Measurements from ENCODE around the gene LTBP1. TPM values are rescaled to one million over a fixed set of nuclear protein-coding genes. Genes with fewer than 3 reads are reported as not detected.

The LTBP1 gene
- total and polyA plus RNA-seq, 9 donors: 13.5 to 117 (median 41.8) TPM

- 81 to 92% (median 82%) methylated on average over 4 of the region's 4 CpGs for WGBS, 3 donors
- intact Hi-C loops (cut with DNase I): loop anchor here in 1 of 4 donors (10.0 kb wide), 1 partner anchor 75 kb away; no protein-coding TSS in a partner anchor
- Histone ChIP-seq H3K4me3 (no peak overlapping the region), H3K36me3 (no peaks in the 10 kb centered on the region), H3K27me3 (no peaks in the 10 kb centered on the region), H3K9me3 (no peaks in the 10 kb centered on the region), H3K27ac (no peak overlapping the region), H3K4me1 (ENCODE audit: insufficient read depth) (peaks cover 4% of the 10 kb centered on the region)
- DNase-seq: no peak
- TF ChIP-seq CTCF (IDR thresholded peaks at IDR 0.05): no peak
- no peak for TF ChIP-seq POLR2A (IDR thresholded peaks at IDR 0.05)
- TF ChIP-seq EP300 (IDR thresholded peaks at IDR 0.05): no peak
These were observed 193.2 kb downstream of the LTBP1 start for GRCh38 chr2:33139949-33140348.

DNA sequence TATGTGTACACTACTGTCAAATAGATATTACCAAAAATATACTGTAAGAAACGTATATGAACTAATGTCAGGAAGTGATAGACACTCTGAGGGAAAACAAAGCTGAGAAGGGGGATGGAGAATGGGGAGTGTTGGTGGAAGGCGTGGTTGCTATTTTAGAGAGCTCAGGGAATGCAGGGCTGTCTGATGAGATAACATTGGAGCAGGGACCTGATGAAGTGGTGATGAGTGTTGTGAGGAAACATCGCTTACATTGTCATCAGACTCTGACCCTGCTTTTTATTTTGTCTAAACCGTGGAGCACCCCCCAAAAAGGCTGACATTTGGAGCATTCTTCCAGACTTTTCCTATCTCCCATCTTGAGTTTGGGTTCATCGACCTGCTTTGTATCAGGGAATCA lies 194.7 kb downstream of the LTBP1 start:
- H3K27ac ChIP-seq: no peak overlapping the region
- TF ChIP-seq EP300 (IDR thresholded peaks at IDR 0.05): no peak
- TF ChIP-seq POLR2A (IDR thresholded peaks at IDR 0.05): no peak
- no peak for TF ChIP-seq CTCF (IDR thresholded peaks at IDR 0.05)
- DNase-seq: no peak
- intact Hi-C loops (cut with DNase I): no loop called here
- H3K9me3 ChIP-seq: no peaks in the 10 kb centered on the region
- H3K4me1 ChIP-seq (ENCODE audit: insufficient read depth): peaks cover 5% of the 10 kb centered on the region
- H3K36me3 ChIP-seq: no peaks in the 10 kb centered on the region
- no peak overlapping the region for H3K4me3 ChIP-seq
- 91 to 93% (median 93%) methylated on average over 5 of the region's 5 CpGs for WGBS, 3 donors
- no peaks in the 10 kb centered on the region for H3K27me3 ChIP-seq

DNA sequence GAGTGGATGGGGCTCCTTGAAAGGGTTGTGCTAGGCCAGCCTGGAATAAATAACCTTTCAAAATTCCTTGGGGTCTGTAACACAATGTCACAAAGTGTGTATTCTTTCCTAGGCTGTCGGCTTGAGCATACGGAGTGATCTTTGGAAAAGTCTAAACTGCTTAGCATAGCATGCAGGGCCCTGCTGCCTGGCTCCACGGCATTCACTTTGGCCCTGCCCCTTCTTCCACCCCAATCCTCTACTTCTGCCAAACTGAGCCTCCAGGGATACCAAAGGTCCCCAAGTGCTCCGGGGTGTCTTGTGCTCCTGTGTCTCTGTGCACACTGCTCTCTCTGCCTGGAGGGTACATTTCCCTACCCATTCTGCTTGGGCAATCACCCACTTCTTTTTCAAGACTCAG lies 196.1 kb downstream of the LTBP1 start:
- H3K27me3 ChIP-seq: no peaks in the 10 kb centered on the region
- no peaks in the 10 kb centered on the region for H3K9me3 ChIP-seq
- peaks cover 5% of the 10 kb centered on the region for H3K4me1 ChIP-seq (ENCODE audit: insufficient read depth)
- WGBS, 3 donors: 67 to 86% (median 85%) methylated on average over 4 of the region's 4 CpGs
- intact Hi-C loops (cut with DNase I): no loop called here
- no peak overlapping the region for H3K27ac ChIP-seq
- H3K4me3 ChIP-seq: no peak overlapping the region
- no peaks in the 10 kb centered on the region for H3K36me3 ChIP-seq
- no peak for DNase-seq
- TF ChIP-seq POLR2A (IDR thresholded peaks at IDR 0.05) (no peak), CTCF (IDR thresholded peaks at IDR 0.05) (no peak), EP300 (IDR thresholded peaks at IDR 0.05) (no peak)

GRCh38 chr2:33144243-33144642 lies 197.5 kb downstream of the LTBP1 start:
- Histone ChIP-seq H3K27me3 (no peaks in the 10 kb centered on the region), H3K9me3 (no peaks in the 10 kb centered on the region), H3K4me3 (no peak overlapping the region), H3K4me1 (ENCODE audit: insufficient read depth) (peaks cover 4% of the 10 kb centered on the region), H3K36me3 (no peaks in the 10 kb centered on the region), H3K27ac (no peak overlapping the region)
- DNase-seq: no peak
- 87 to 94% (median 88%) methylated on average over 3 of the region's 3 CpGs for WGBS, 3 donors
- TF ChIP-seq CTCF (IDR thresholded peaks at IDR 0.05): no peak
- TF ChIP-seq POLR2A (IDR thresholded peaks at IDR 0.05): no peak
- no peak for TF ChIP-seq EP300 (IDR thresholded peaks at IDR 0.05)
- intact Hi-C loops (cut with DNase I): no loop called here

Measured in ovary (tissue), 9 donors.